A673 (cell line): Measurements from ENCODE around the gene ARHGAP21. TPM values are rescaled to one million over a fixed set of nuclear protein-coding genes. Genes with fewer than 3 reads are reported as not detected.
"Not testable (repeated sequence)": the region's sequence is repeated elsewhere in the genome, so short reads cannot be mapped to it uniquely, and the experiment has no call there.

Experiments
- BruUV-seq: library from RNA; stranded (reverse); fragments of 400-500 nt; replicated peaks from 2 replicates; lab custom pipeline; 2021; lab: Mats Ljungman, UMichigan
- CTCF ChIA-PET: fragments of 300-600 bp; sonication (Branson Sonifier 250); formaldehyde crosslinking; loops from one replicate; lab custom pipeline; 2022; ENCODE audit warnings: antibody characterized with exemption; lab: Charles Lee
- POLR2A ChIA-PET: fragments of 300-600 bp; sonication (Branson Sonifier 250); formaldehyde crosslinking; loops from one replicate; lab custom pipeline; 2022; ENCODE audit warnings: antibody characterized with exemption; ENCODE audit not compliant: low non-redundant PET; lab: Charles Lee
- DNase-seq: peaks from one replicate; pipeline ENCODE4 v3.0.0-alpha.2; 2015; ENCODE audit warnings: low spot score
- H3K27ac ChIP-seq: fragments of 200-600 bp; sonication (generic); 2 replicates; pipeline ENCODE4 v1.5.1; 2016; ENCODE audit warnings: mixed run types, low read depth, mild to moderate bottlenecking, mixed read lengths, antibody characterized with exemption, low read length; ENCODE audit not compliant: poor library complexity, severe bottlenecking
- H3K27me3 ChIP-seq: fragments of 200-600 bp; sonication (generic); replicated peaks from 2 replicates; pipeline ENCODE4 v1.6.1; 2017; ENCODE audit warnings: mixed run types, low read depth, mild to moderate bottlenecking, mixed read lengths, antibody characterized with exemption, low read length; ENCODE audit not compliant: insufficient read depth, poor library complexity
- H3K36me3 ChIP-seq: fragments of 200-600 bp; sonication (generic); 2 replicates; pipeline ENCODE4 v1.6.1; 2016; ENCODE audit warnings: mixed run types, mild to moderate bottlenecking, mixed read lengths, antibody characterized with exemption, low read length; ENCODE audit not compliant: insufficient read depth, poor library complexity, severe bottlenecking
- H3K4me1 ChIP-seq: fragments of 200-600 bp; sonication (generic); 2 replicates; pipeline ENCODE4 v1.6.1; 2017; ENCODE audit warnings: mixed run types, mild to moderate bottlenecking, mixed read lengths, antibody characterized with exemption, low read length; ENCODE audit not compliant: insufficient read depth, poor library complexity, severe bottlenecking
- H3K4me3 ChIP-seq: fragments of 200-600 bp; sonication (generic); 2 replicates; pipeline ENCODE4 v1.5.1; 2016; ENCODE audit warnings: low read depth, mixed run types, mild to moderate bottlenecking, mixed read lengths, low read length; ENCODE audit not compliant: poor library complexity, severe bottlenecking
- H3K9me3 ChIP-seq: fragments of 200-600 bp; sonication (generic); 2 replicates; pipeline ENCODE4 v1.6.1; 2016; ENCODE audit warnings: mixed run types, low read depth, mild to moderate bottlenecking, mixed read lengths, antibody characterized with exemption, low read length; ENCODE audit not compliant: poor library complexity, severe bottlenecking
- EZH2 ChIP-seq: fragments of 200-600 bp; sonication (generic); IDR thresholded peaks from 2 replicates; pipeline ENCODE4 v1.6.1; 2017; ENCODE audit warnings: borderline replicate concordance, low read depth, mild to moderate bottlenecking, mixed read lengths, antibody characterized with exemption, low read length; ENCODE audit not compliant: poor library complexity, severe bottlenecking
- intact Hi-C: fragments of 100-400 bp; cut with micrococcal nuclease; formaldehyde crosslinking; loops from one replicate; pipeline ENCODE4 v1.10.0; 2022; ENCODE audit not compliant: unreplicated experiment
- total RNA-seq: library from RNA; stranded (reverse); gene quantifications from 2 replicates; pipeline ENCODE4 v1.2.3, GENCODE V29; 2021
- TF ChIP-seq, protein P1 (sequence below): fragments of 300-800, 200-600 bp; sonication (generic); conservative IDR thresholded peaks from 2 replicates; pipeline ENCODE4 v1.5.1; 2017; ENCODE audit warnings: low read depth, mild to moderate bottlenecking, antibody characterized with exemption, low read length, moderate library complexity, mixed read lengths

ARHGAP21 gene
- total RNA-seq, 1 experiment from 2014 or later = 68.6 TPM

DNA sequence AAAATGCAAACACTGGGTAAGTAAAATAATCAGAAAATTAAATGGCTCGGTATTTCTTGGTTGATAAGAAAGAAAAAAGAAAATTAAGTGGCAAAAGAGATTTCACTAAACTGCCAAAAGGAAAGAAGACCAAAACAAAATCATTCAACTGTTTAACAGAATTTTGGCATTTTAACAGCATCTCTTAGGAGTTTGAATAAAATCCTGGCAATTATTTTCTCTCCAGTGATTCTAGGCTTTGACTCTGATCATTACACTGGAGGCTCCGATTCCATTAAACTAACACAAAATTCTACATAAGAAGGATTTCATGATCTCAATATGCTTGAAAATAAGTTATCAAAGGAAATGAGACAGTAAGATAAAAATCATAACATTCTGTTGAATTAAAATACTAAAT lies 62.3 kb downstream of the ARHGAP21 start:
- intact Hi-C loops = no loop called here
- Histone ChIP-seq H3K9me3 (no peaks in the 10 kb centered on the region), H3K27ac (no peak overlapping the region), H3K27me3 (no peaks in the 10 kb centered on the region), H3K36me3 (no peaks in the 10 kb centered on the region), H3K4me3 (no peak overlapping the region), H3K4me1 (no peaks in the 10 kb centered on the region)
- no peak for TF ChIP-seq EZH2
- TF ChIP-seq, protein P1, sequence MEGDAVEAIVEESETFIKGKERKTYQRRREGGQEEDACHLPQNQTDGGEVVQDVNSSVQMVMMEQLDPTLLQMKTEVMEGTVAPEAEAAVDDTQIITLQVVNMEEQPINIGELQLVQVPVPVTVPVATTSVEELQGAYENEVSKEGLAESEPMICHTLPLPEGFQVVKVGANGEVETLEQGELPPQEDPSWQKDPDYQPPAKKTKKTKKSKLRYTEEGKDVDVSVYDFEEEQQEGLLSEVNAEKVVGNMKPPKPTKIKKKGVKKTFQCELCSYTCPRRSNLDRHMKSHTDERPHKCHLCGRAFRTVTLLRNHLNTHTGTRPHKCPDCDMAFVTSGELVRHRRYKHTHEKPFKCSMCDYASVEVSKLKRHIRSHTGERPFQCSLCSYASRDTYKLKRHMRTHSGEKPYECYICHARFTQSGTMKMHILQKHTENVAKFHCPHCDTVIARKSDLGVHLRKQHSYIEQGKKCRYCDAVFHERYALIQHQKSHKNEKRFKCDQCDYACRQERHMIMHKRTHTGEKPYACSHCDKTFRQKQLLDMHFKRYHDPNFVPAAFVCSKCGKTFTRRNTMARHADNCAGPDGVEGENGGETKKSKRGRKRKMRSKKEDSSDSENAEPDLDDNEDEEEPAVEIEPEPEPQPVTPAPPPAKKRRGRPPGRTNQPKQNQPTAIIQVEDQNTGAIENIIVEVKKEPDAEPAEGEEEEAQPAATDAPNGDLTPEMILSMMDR = no peak
- DNase-seq = no peak
- POLR2A ChIA-PET = no interaction called here
- BruUV-seq = no TSS peak
- CTCF ChIA-PET = no interaction called here

DNA sequence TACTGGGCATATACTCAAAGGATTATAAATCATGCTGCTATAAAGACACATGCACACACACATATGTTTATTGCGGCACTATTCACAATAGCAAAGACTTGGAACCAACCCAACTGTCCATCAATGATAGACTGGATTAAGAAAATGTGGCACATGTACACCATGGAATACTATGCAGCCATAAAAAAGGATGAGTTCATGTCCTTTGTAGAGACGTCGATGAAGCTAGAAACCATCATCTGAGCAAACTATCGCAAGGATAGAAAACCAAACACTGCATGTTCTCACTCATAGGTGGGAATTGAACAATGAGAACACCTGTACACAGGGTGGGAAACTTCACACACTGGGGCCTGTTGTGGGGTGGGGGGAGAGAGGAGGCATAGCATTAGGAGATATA lies 65.4 kb downstream of the ARHGAP21 start:
- H3K27me3 ChIP-seq, POLR2A ChIA-PET, H3K4me3 ChIP-seq, H3K36me3 ChIP-seq, H3K27ac ChIP-seq, BruUV-seq, CTCF ChIA-PET, H3K9me3 ChIP-seq, H3K4me1 ChIP-seq, DNase-seq, intact Hi-C loops: not testable (repeated sequence)

DNA sequence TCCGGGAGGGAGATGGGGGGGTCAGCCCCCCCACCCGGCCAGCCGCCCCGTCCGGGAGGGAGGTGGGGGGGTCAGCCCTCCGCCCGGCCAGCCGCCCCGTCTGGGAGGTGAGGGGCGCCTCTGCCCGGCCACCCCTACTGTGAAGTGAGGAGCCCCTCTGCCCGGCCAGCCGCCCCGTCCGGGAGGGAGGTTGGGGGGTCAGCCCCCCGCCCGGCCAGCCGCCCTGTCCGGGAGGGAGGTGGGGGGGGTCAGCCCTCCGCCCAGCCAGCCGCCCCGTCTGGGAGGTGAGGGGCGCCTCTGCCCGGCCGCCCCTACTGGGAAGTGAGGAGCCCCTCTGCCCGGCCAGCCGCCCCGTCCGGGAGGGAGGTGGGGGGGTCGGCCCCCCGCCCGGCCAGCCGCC lies 67.4 kb downstream of the ARHGAP21 start:
- H3K27ac ChIP-seq, BruUV-seq, H3K4me3 ChIP-seq, DNase-seq, H3K4me1 ChIP-seq, H3K36me3 ChIP-seq, intact Hi-C loops, POLR2A ChIA-PET, H3K27me3 ChIP-seq, H3K9me3 ChIP-seq, CTCF ChIA-PET: not testable (repeated sequence)

DNA sequence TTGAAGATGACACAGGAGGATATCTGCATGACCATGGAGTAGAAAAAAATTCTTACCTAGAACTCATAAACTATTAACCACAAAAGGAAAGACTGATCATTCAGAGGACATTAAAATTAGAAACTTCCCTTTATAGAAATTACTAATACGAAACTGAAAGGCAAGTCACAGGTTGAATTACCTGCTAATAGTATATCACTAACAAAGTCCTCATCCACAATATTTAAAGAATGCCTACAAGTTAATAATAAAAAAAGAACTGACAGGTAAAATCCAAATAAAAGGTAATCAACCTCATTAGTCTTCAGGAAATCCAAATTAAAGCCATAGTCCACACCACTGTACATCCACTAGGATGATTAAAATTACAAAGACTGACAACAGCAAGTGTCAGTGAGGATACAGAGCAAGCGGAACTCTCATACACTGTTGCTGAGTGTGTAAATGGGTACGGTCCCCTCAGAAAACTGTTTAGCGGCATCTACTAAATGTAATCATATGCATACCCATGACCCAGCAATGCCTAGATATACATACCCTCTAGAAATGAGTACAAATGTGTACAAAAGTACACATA lies 71.2 kb downstream of the ARHGAP21 start:
- TF ChIP-seq, protein P1 = no peak
- no peak for TF ChIP-seq EZH2
- H3K4me1 ChIP-seq = no peaks in the 10 kb centered on the region
- POLR2A ChIA-PET = no interaction called here

More for the DNA sequence above, 71.2 kb downstream of the ARHGAP21 start:
- no peaks in the 10 kb centered on the region for H3K9me3 ChIP-seq
- no peak overlapping the region for H3K27ac ChIP-seq
- CTCF ChIA-PET = no interaction called here
- DNase-seq = no peak
- no peak overlapping the region for H3K4me3 ChIP-seq
- BruUV-seq = no TSS peak
- intact Hi-C loops = no loop called here
- H3K27me3 ChIP-seq = no peaks in the 10 kb centered on the region
- H3K36me3 ChIP-seq = no peaks in the 10 kb centered on the region
